ENCODE measurements around the gene ZNF722.
"Not testable (repeated sequence)": the region's sequence is repeated elsewhere in the genome, so short reads cannot be mapped to it uniquely, and the experiment has no call there.

ZNF722 gene

DNA sequence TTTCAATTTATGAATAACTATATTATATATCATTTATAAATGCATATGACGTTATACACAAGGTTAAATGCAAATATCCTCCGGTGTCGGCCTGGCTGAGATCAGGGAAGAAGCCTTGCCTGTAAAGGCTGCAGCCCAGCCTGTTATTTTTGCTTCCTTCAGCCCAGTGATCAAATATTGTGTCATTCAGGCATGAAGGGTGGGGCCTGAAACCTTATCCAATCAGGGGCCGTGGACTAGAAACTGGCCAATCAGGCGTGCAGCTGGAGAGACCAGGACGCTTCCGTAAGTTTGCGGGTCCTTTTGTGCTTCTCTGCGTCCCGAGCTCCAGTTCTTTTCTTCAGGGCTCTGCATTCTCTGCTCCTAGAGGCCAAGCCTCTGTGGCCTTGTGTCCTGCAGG is at the start of gene ZNF722:
Gene ZNF722 (plus strand): TSS at position 301 of the 400 bp plus-strand sequence. CDS start 113 bp downstream, outside the sequence.
- DNase-seq (ENCODE audit: low spot score), result no peak

DNA sequence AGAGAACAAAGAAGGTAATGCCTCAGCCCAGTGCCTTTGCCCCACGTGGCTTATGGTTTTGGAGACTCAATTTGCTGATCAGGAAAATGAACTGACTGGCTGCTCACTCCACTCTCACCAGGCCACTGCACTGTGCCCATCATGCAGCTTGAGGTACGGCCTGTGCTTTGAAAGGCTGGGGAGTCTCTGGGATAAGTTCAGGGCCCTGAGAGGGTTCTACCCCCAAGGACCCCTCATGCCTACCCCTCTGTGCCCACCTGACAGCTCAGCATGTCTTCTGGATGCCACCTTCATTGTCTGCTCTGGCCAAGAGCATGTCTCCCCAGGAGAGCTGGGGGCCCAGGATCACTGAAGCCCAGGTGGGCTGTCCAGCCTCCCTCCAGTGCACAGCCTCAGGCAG is 45.5 kb upstream of the ZNF722 start:
- no peak for DNase-seq (ENCODE audit: low spot score)

DNA sequence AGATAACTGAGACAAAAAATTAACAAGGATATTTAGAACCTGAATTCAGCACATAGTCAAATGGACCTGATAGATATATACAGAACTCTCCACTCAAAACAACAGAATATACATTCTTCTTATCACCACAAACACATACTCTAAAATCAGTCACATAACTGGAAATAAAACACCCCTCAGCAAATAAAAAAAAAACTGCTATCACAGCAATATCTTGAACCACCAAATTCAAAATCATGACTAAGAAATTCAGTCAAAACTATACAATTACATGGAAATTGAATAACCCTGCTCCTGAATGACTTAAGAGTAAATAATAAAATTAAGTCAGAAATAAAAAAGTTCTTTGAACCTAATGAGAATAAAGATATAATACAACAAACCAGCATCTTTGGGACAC is 30.0 kb upstream of the ZNF722 start:
- DNase-seq (ENCODE audit: low spot score), result no peak

DNA sequence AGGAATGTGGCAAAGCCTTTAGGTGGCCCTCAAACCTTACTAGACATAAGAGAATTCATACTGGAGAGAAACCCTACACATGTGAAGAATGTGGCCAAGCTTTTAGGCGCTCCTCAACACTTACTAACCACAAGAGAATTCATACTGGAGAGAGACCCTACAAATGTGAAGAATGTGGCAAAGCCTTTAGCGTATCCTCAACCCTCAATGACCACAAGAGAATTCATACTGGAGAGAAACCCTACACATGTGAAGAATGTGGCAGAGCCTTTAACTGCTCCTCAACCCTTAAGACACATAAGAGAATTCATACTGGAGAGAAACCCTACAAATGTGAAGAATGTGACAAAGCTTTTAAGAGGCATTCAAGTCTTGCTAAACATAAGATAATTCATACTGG is 16.8 kb downstream of the ZNF722 start:
- not testable (repeated sequence) for DNase-seq (ENCODE audit: low spot score)

DNA sequence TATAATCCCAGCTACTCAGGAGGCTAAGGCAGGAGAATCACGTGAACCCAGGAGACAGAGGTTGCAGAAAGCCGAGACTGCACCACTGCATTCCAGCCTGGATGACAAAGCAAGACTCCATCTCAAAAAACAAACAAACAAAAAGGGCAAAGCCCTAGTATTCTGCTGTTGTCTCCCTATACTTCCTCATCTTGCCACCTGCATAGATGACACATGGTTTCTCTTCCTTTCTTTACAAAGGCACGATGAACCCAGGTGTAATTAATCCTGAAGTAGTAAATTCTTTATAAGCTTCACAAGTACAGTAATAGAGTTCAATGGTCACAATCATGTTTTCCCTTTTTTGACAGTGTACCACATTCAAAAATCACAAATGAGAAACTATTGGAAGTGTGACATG is 36.7 kb downstream of the ZNF722 start:
- no peak for DNase-seq (ENCODE audit: low spot score)

DNA sequence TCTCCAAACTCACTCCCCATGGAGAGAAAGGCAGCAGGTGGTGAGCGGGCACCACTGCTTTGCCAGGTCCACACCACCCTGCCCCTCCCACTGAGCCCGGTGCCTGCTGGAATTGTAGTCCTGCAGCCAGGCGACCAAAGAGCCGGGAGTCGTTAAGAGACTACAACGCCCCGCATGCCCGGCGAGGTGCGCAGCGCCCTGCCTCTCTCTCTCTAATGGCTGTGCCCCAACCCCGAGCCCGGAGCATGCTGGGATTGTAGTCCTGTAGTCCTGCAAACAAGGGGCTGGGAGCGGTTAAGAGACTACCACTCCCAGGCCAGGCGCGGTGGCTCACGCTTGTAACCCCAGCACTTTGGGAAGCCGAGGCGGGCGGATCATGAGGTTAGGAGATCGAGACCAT is 38.4 kb downstream of the ZNF722 start:
- DNase-seq (ENCODE audit: low spot score), result no peak

DNA sequence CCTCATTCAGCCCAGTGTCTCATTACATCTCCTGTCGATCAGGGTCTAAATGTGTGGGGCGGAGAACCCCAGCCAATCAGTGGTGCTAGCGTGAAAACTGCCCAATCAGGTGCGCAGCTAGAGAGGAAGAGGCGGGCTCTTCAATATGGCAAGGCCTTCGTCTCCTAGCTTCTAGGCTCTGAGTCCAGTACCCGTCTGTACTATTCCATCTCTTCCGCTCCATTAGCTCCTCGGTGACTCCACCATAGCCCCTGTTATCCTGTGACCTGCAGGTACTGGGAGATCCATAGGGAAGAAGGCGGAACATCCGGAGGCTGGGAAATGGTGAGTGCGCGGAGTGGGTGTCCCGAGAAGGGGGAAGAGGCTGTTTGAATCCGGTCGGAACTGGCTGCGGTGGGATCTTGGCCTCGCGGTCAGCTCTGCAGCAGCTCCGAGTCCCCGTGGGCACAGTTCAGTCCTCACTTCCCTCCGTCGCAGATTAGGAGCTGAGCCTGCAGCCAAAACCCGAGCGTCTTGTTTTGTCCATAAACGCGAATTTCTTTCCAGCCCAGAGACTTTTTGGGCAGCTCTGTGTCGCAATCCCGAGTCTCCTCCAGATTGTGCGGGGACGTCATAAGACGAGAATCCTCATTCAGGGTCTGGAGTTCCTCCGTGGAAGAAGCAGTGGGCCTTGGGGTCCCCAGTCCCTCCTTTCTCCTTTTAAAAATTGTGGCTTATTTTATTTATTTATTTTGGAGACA is 46.8 kb downstream of the ZNF722 start, which contains the start of gene ZNF727:
Gene ZNF727 (plus strand): TSS at position 134 of the 740 bp plus-strand sequence. CDS start 188 bp downstream, at position 322.
- DNase-seq (ENCODE audit: low spot score), result no peak

DNA sequence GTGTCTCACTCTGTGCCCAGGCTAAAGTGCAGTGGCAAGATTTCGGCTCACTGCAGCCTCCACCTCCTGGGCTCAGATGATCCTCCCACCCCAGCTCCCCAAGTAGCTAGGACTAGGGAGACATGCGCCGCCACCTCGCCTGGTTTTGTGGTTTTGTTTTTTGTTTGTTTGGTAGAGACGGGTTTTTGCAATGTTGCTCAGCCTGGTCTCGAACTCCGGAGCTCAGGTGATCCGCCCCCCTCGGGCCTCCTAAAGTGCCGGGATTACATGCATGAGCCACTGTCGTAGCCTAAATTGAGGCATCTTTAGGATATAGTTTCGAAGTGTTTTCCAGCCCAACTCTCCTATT is 47.4 kb downstream of the ZNF722 start:
- DNase-seq (ENCODE audit: low spot score), result no peak

All from AG08395 (cell line).